ENCODE results near the gene PXMP2.

PXMP2 gene

DNA sequence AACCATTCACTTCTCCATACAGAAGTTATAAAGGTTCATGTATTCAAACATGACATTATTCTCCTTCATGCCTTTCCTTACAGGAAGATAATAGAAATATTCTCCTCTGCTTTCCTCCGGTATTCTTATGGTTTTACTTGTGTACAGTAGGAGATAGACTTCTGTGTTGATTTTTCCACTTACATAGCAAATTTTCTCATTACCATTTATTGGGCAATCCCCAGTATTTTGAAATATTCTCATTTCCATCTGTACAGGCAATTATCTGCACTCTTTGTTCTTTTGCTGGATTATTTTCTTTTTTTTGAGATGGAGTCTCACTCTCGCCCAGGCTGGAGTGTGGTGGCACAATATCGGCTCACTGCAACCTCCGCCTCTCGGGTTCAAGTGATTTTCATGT lies 11.0 kb downstream of the PXMP2 start:
- DNase-seq: no peak

DNA sequence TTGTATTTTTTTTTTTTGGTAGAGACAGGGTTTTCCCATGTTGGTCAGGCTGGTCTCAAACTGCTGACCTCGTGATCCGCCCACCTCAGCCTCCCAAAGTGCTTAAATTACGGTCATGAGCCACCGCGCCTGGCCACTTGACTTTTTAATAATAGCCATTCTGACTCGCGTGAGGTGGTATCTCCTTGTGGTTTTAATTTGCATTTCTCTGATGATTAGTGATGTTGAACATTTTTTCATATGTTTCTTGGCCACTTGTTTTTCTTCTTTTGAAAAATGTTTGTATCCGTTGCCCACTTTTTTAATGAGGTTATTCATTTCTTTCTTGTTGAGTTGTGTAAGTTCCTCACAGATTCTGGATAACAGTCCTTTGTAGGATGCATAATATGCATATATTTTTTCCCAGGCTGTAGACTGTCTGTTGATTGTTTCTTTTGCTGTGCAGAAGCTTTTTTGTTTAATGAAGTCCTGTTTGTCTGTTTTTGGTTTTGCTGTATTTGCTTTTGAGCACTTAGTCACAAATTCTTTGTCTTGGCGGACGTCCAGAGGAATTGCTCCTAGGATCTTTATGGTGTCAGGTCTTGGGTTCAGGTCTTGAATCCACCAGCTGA lies 12.9 kb downstream of the PXMP2 start:
- DNase-seq: no peak

DNA sequence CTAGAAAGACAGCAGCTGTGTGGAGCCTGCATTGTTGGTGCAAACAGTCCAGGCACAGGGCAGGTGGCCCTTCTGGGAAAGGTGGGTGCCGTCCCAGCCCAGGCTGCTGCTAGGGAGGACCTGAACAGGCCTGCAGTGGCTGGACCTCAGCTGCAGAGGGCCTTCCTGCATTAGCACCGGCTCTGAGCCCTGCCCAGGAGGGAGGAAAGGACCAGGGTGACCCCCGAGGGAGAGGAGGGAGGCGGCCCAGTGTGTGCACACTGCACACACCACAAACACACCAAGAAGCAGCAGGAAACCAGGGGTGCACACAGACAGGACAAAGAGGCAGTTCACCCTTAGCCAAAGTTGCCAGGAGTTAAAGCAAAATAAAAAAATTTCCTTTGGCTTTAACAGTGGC lies 15.3 kb downstream of the PXMP2 start:
- no peak for DNase-seq

DNA sequence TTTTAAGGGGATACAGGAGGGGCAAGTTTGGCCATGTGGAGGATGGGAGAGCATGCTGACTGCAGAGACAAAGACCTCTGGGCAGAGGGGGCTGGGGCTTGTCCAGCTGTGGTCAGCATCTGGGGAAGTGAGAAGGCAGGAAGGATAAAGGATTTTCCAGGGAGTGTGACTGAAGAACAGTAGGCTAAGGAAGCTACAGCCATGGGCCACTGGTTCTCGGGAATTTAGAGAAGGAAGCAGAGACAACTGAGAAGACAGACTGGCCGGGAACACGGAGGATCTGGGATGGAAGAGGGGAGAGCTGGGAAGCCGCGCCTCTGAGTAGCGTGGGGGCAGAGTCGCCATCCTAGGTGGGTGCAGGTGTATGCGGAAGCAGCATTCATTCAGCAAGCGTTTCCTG lies 16.3 kb downstream of the PXMP2 start:
- DNase-seq: no peak

DNA sequence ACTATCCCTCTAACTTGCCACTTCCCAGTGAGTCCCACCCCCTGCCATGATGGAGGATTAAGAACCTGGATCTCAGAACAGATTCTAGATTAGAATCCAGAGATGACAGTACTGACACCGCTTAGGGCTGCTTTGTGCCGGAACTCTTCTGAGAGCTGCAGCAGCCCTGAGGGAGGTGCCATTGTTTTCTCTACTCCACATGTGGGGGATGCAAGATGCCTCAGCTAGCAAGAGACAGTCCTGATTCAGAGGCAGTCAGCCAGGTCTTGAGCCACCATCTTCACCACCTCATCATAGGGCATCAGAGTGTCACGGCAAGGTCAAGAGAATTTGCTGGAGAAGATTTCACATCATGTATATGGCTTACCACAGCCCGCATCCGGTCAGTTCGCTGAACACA lies 19.9 kb downstream of the PXMP2 start:
- no peak for DNase-seq

DNA sequence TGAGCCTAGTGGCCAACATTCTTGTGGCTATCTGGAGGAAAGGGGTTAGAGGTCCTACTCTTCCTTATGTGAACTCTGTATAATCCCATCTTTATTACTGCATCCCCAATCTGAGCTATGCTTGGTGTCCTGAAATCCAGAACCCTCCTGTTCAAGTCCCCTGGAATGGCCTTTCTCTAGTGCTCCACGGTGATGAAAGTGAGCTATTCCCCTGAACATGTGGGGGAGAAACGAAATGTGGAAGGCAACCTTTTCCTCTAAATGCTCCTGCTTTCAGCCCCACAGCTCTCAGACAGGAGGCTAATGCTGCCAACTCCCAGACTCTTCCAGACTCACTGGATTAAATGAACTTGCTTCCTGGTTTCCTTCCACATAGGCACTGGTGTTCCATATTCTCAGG lies 20.8 kb downstream of the PXMP2 start:
- DNase-seq: no peak

DNA sequence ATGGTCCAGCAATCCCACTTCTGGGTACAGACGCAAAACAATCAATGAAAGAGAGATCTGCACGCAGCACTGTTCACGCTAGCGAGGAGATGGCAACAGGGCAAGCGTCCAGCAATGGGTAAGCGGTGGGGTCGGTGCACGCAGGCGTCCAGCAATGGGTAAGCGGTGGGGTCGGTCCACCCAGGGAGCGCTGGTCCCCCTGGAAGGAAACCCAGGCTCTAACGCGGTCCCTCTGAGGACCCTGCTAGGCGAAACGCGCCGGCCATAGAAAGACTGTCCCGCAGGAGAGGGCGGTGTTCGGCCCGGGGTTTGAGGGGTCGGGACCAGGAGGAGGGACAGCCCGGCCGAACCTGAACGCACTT lies 22.6 kb downstream of the PXMP2 start:
- DNase-seq: no peak

DNA sequence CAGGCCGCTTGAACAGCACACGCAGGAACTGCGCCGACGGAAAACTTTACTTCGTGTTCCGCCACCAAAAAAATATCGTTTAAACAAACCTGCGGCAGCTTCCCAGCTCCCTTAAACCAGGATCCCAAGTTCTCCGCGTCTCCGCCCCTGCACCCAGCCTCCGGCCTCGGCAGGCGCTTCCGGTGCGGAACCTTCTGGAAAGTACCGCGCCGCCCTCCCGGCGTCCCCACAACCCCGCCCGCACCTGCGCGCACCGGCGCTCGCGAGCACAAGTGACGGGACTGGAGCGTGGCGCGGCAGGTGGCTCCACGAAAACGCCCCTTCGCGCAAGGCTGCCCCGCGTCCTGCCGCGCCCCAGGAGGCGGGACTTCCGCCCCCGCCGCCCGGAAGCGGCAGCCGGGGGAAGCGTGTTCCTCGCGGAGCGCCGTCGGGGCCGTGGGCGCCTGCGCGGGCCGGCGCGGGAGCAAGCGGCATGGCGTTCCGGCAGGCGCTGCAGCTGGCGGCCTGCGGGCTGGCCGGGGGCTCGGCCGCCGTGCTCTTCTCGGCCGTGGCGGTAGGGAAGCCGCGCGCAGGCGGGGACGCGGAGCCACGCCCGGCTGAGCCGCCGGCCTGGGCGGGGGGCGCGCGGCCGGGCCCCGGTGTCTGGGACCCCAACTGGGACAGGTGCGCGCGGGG lies 23.2 kb downstream of the PXMP2 start, which contains the start of gene PGAM5:
Gene PGAM5 (plus strand): TSS at position 438 of the 675 bp plus-strand sequence. CDS start 35 bp downstream, at position 473.
- peak; percentile 88 for DNase-seq

DNA sequence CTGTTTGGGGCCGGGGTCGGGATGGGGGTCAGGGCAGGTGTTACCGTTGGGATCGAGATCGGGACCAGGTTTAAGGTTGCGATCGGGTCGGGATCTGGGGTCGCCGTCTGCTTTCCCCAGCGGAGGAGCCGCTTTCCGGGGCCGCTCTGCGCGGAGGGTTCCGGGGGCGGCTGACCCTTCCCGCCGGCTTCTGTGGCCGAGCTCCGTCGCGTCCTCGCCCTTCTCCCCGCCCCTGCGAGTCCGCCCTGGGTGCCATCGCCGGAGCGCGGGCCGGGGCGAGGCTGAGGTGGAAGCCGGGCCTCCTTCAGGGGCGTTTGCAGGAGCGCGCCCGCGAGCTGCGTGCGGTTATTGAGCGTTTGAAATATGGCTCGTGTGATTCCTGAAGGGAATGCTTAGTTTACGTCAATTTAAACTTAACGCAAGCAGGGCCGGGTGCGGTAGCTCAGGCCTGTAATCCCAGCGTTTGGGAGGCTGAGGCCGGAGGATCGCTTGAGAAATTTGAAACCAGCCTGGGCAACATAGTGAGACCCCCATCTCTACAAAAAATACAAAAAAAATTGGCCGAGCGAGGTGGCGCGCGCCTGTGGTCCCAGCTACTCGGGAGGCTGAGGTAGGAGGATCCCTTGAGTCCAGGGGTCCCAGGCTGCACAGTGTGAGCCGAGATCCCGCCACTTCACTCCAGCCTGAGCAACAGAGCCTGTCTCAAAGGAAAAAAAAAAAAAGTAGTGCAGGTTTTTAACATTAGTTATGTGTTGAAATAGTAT lies 23.9 kb downstream of the PXMP2 start:
- DNase-seq: peak; percentile 32

DNA sequence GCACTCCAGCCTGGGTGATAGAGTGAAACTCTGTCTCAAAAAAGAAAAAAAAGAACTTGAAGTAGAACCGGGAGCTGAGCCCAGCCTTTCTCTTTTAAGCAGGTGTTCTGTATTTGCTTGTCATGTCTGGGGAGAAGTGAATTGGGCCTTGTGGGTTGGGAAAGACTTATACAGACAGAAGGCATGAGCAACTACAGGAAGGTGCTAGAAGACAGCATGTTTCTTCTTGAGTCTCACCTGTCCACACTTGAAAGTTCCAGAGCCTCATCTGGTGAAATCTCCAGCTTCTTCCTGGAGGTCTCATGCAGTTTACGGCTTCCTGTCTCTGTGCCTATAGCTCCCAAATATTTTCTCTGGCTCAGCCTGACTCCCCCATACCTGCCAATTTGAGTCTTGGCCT lies 25.7 kb downstream of the PXMP2 start:
- DNase-seq: no peak

DNA sequence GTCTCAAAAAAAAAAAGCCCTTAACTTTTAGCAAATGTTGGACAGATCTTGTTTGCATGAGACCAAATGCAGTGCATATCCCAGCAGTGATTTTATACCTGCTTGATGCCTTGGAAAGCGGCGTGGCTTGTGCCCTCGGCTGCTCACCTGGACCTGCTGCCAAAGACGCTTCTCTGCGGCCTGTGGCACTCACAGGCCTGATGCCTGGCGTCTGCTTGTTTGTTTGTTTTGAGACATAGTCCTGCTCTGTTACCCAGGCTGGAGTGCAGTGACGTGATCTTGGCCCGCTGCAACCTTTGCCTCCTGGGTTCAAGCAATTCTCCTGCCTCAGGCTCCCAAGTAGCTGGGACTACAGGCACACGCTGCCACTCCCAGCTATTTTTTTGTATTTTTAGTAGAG lies 28.5 kb downstream of the PXMP2 start:
- no peak for DNase-seq

DNA sequence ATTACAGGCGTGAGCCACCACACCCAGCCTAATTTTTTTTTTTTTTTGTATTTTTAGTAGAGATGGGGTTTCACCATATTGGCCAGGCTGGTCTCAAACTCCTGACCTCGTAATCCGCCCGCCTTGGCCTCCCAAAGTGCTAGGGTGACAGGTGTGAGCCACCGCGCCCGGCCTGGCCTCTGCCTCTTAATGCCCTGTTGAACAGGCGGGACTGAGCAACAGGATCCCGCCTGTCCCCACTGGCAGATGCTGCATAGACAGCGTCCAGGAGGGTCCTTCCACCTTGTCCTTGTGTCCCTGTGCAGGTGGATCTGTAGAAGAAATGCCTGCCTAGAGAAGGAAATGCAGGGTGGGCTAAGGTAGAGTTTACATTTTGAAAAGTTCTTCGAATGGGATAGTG lies 29.0 kb downstream of the PXMP2 start:
- no peak for DNase-seq

DNA sequence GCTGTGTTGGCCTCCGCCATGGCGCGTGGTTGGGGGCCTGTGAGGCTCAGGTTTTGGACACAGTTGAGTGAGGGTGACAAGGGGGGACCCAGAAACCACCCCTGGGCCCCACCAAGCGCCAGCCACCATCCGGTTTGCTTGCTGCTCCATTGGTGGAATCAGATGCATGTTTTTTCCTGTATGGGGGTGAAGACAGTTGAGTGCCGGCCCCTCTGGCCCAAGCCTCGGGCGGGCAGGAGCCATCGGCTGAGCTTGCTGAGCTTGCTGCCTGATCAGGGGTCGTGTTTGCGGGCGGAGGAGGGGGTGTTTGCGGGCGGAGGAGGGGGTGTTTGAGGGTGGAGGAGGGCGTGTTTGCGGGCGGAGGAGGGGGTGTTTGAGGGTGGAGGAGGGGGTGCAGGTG lies 29.6 kb downstream of the PXMP2 start:
- no peak for DNase-seq

DNA sequence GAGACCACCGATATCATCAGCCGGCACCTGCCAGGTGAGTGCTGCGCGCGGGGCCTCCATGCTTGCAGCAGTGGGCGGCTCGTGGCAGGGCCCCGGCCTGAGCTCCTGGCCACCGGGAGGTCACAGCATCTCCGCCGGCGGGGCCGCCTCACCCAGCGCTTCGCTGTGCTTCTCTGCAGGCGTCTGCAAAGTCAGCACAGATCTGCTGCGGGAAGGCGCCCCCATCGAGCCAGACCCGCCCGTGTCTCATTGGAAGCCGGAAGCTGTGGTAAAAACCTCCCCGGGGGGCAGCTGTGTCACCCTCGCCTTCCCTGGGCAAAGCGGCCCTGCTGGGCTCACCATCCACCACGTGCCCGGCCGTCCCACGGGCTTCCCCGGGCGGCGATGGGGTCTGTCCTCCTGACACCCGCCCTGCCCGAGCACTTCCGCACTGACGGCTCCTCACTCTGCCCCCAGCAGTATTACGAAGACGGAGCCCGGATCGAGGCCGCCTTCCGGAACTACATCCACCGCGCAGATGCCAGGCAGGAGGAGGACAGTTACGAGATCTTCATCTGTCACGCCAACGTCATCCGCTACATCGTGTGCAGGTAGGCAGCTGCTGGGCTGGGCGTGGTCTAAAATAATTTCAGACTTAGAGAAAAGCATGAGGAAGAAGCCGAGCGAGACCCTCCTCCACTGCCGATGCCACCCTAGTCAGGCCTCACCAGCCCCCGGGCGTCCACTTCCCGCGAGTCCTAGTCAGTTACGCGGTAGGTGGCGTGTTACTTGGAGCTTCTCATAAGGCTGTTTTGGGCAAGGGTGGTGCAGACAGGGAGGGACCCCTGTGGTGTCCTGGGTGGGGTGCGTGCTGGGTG lies 30.4 kb downstream of the PXMP2 start:
- DNase-seq: no peak

DNA sequence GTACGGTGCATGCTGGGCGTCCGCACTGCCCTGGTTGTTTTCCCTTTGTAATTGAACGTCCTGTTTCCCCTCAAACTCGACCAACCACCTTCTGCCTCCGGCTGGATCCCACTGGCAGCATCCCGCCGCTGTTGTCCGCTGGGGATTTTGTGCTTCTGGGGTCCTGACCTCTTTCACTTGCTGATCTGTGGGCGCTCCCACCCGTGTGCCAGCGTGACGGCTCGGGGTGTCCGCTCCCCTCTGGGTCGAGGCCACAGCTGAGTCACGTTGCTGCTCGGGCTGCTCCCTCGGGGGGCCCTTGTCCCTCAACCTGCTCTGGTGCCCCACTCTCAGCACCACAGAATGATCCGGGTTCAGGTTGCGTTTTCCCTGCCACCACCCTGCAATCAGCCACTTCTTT lies 31.3 kb downstream of the PXMP2 start:
- DNase-seq: no peak

DNA sequence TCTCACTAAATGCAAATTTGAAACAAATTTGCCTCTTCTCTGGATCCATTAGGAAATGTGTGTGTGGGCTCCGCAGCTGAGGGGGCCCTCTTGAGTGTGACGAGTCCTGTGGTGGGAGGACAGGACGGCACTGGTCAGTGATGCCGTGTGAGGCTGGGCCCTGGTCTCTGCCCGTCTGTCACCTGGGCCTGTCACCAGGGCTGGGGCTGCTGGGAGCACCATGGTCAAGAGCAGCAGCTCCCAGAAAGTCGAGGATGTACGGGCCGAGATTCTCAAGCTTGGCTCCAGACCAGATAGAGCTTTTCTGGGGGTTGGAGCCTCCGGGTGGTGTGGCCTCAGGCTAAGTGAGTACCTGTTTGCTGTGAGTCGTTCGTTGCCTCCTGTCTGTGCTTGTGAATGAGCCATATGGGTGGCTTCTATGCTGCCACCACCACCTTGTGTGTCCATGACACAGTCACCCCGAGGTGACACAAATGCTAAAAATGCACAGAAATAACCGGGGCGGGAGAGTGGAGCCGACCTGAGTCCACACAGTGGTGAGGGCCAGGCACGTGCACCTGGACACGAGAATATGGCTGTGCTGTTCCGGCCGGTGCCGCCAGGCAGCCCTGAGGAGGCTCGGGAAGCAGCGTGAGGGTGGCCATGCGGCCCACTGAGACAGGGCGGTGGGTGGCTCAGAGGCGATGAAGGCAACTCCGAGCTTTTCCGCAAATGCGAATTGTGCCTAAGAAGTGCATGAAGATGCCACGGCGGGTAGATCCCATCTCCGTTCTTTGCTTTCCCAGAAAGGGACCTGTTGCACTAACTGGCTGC lies 32.0 kb downstream of the PXMP2 start:
- DNase-seq: no peak

DNA sequence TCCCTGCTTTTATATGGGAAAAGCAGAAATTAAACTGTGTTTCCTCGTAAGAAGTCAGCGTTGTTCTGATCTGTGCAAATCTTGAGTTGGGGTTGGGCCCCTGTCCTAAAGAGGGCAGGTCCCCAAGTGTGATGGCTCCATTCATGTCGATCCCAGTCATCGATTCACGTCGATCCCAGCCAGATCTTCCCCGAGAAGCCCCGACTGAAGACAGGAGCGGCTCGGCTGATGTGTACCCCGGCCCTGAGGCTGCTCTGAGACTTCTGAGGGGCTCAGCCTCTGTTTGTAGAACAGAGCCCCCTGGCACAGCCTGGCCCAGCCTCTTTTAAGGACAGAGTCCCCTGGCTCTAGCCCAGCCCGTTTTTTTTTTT lies 32.6 kb downstream of the PXMP2 start:
- DNase-seq: no peak

DNA sequence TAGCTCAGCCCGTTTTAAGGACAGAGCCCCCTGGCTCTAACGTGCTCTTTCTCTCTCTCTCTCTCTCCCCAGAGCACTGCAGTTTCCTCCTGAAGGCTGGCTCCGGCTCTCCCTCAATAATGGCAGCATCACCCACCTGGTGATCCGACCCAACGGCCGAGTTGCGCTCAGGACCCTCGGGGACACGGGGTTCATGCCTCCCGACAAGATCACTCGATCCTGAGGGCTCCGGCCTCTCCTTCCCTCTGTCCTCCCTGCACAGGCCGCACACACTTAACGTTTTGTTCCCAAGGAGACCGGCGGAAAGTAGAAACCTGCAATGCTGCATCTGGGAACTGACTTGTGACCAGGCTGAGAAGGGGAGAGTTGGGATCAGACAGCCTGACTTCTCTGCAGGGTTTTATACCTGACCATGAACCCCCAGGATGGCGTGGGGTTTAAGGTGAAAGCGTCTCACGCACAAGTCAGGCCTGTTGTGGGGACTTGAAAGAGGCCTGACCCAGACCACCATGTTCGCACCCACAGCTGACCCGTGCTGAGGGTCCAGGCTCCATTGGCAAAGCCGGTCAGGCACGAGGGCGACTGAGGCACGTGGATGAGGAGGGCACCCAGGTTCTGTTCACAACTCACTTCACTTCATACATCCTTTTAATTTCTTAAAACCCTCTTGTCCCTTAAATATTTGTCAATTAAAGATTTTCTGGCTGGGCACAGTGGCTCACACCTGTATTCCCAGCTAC lies 33.4 kb downstream of the PXMP2 start:
- DNase-seq: no peak

DNA sequence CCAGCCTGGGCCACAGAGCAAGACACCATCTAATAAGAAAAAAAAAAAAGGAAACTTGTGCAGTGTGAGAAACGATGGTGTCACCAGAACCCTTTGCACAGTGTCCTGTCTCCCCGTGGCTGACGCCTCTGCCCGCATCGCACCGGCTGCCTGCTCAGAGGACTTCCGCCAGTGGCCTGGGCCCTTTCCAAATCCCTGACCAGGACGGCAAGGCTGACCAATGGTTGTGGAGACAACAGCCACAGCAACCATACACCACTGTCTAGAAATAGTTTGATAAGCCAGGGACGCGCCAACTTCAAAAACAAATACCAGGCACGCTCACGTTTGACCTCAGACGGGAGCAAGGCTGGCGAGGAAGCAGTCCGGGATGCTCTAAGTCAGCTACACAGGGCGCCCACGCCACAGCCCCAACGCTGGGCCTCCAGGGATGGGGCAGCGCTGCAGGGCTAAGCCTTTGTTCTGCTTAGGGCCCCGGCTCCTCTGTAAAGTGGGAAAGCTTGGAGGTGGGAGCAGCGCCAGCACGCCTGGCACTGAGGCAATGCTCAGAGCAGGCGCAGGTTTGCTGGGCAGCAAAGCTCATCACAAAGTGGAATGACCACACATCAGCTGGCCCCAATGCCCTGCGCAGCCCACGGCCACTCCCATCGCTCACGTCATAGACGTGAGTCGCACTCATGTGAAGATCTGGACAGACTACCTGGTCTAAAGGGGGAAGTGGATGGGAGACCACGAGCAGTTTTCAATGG lies 35.8 kb downstream of the PXMP2 start:
- DNase-seq: no peak

DNA sequence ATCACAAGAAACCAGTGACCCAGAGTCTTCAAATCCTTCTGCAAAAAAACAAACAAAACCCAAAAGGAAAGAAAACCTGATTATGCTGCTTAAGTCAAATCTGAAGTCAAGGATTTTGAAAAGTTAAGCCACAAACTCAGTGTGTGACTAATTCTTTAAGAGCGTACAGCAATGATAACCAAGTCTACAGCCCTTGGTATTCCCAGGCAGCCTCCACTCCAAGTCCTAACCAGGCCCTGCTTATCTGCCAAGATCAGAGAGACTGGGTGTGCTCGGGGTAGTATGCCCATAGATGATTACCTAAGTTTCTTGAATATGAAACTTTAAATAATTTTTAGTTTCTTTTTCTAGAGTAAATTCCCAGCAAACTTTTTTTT lies 36.4 kb downstream of the PXMP2 start:
- no peak for DNase-seq
